Measurements from ENCODE around the gene NADSYN1.
A peak's percentile ranks its signal among the peaks of the same experiment; 100 is the strongest.

Gene NADSYN1

DNA sequence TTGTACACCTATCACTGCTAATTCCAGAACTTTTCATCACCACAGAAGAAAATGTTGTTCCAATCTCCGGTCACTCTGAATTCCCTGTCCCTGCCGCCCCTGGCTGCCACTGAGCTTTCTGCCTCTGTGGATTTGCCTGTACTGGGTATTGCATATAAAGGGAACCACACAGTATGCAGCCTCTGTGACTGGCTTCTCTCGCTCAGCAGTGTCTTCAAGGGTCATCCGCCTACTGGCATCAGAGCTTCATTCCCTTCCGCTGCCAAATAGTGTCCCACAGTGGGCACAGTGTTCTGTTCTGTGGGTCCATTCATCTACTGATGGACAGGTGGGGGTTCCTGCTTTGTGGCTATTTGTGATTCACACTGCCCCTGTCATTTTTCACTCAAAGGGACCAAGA is 10.1 kb upstream of the NADSYN1 start:
- Histone ChIP-seq H3K4me3 (ENCODE audit: extremely low read depth, insufficient read depth, low read length, poor library complexity, severe bottlenecking) (no peak overlapping the region), H3K36me3 (ENCODE audit: control insufficient read depth, insufficient read depth, low read length) (peaks cover 98% of the 10 kb centered on the region), H3K9me3 (ENCODE audit: control insufficient read depth, low read length) (peaks cover 7% of the 10 kb centered on the region), H3K4me1 (ENCODE audit: control insufficient read depth, insufficient read depth, low read length, poor library complexity, severe bottlenecking) (no peaks in the 10 kb centered on the region), H3K27ac (ENCODE audit: low read depth, low read length, severe bottlenecking) (no peak overlapping the region)
- 97 to 100% methylated on average over 3 to 5 of the region's 5 CpGs for WGBS, 2 experiments (ENCODE audit: insufficient coverage in 2 of 2)

DNA sequence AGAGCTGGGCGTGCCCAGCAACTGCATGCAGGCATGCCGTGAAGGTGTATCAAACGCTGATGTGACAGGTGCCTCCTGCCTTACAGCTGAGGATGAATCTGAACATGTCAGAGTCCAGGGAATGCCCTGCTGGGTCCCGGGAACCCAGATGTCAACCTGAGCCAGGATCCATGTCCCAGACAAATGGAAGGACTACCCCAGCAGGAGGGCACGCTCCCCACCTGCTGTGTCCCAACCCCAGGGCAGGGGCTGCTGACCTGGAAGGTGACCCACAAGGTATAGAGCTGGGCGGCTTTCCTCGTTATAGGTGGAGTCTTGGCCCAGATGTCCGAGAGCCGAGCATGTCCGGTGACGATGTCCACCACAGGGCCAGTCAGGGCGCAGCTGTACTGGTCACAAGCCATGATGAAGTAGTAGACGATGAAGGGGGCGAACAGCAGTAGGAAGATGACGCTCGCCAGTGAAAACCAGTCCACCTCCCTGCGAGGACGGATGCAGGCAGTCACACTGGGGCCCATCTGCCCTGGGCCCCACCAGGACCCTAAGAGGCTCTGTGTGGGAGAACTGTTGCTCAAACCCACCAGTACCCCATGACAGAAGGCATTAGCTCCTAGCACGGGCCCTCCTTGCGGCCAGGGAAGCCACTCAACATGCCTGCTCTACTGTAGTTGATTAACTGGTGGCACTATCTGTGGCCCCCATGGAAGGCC is 9.1 kb upstream of the NADSYN1 start:
- WGBS, 2 experiments (ENCODE audit: insufficient coverage in 2 of 2): 88 to 93% methylated on average over 18 to 19 of the region's 20 CpGs
- no peaks in the 10 kb centered on the region for H3K4me1 ChIP-seq (ENCODE audit: control insufficient read depth, insufficient read depth, low read length, poor library complexity, severe bottlenecking)
- peaks cover 87% of the 10 kb centered on the region for H3K36me3 ChIP-seq (ENCODE audit: control insufficient read depth, insufficient read depth, low read length)

DNA sequence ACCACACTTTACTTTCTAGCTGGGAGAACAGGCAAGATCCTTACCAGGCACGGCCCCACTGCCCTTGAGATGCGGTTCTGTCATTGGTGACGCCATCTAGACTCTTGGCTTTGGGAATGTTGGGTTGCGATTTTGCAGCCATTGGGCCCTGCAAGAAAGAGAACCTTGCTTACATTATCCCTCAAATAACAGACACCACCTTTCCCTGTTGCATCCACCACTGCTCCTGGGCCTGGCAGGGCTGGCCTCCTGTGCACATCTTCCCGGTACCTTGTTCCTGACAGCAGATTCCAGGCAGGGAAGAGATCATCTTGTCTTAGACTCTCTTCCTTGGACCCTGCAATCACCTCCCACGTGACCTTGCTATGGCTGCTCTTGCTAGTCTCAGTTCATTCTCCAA is 8.2 kb upstream of the NADSYN1 start:
- peaks cover 78% of the 10 kb centered on the region for H3K36me3 ChIP-seq (ENCODE audit: control insufficient read depth, insufficient read depth, low read length)

More for the DNA sequence above, 9.1 kb upstream of the NADSYN1 start:
- no peak overlapping the region for H3K4me3 ChIP-seq (ENCODE audit: extremely low read depth, insufficient read depth, low read length, poor library complexity, severe bottlenecking)
- H3K27ac ChIP-seq (ENCODE audit: low read depth, low read length, severe bottlenecking): no peak overlapping the region
- H3K9me3 ChIP-seq (ENCODE audit: control insufficient read depth, low read length): peaks cover 7% of the 10 kb centered on the region

DNA sequence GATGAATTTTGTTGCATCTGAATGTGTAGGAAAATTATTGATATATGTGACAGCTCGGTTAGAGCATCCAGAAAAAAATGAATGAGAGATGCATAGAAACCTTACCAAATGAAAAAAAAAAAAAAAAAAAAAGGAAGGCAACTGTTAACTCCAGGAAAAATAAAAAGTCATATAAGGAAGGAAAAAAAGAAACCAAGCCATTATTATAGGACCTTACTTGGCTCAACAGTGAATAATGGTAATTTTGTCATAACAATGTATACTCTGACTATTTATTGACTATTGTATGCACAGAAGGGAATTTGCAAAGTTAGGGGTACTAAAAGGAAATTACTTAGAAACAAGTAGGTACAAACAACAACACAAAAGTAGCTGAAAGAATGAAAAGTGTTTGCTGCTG is 6.9 kb upstream of the NADSYN1 start:
- H3K4me3 ChIP-seq (ENCODE audit: extremely low read depth, insufficient read depth, low read length, poor library complexity, severe bottlenecking): no peak overlapping the region
- H3K4me1 ChIP-seq (ENCODE audit: control insufficient read depth, insufficient read depth, low read length, poor library complexity, severe bottlenecking): no peaks in the 10 kb centered on the region
- H3K36me3 ChIP-seq (ENCODE audit: control insufficient read depth, insufficient read depth, low read length): peaks cover 65% of the 10 kb centered on the region
- H3K27ac ChIP-seq (ENCODE audit: low read depth, low read length, severe bottlenecking): no peak overlapping the region
- H3K9me3 ChIP-seq (ENCODE audit: control insufficient read depth, low read length): peaks cover 7% of the 10 kb centered on the region
- no CpG with 5 or more reads among the region's 1 CpG for WGBS, 2 experiments (ENCODE audit: insufficient coverage in 2 of 2)

More for the DNA sequence above, 8.2 kb upstream of the NADSYN1 start:
- Histone ChIP-seq H3K27ac (ENCODE audit: low read depth, low read length, severe bottlenecking) (no peak overlapping the region), H3K4me3 (ENCODE audit: extremely low read depth, insufficient read depth, low read length, poor library complexity, severe bottlenecking) (no peak overlapping the region), H3K9me3 (ENCODE audit: control insufficient read depth, low read length) (peaks cover 7% of the 10 kb centered on the region), H3K4me1 (ENCODE audit: control insufficient read depth, insufficient read depth, low read length, poor library complexity, severe bottlenecking) (no peaks in the 10 kb centered on the region)
- WGBS, 2 experiments (ENCODE audit: insufficient coverage in 2 of 2): 99 to 100% methylated on average over 4 to 5 of the region's 6 CpGs

GRCh38 chr11:71446942-71447688 is 5.9 kb upstream of the NADSYN1 start:
- H3K27ac ChIP-seq (ENCODE audit: low read depth, low read length, severe bottlenecking): no peak overlapping the region
- 31 to 43% methylated on average over 7 to 9 of the region's 9 CpGs for WGBS, 2 experiments (ENCODE audit: insufficient coverage in 2 of 2)
- peak overlapping the region; percentile 76 for H3K4me3 ChIP-seq (ENCODE audit: extremely low read depth, insufficient read depth, low read length, poor library complexity, severe bottlenecking)
- peaks cover 1% of the 10 kb centered on the region for H3K4me1 ChIP-seq (ENCODE audit: control insufficient read depth, insufficient read depth, low read length, poor library complexity, severe bottlenecking)
- peaks cover 7% of the 10 kb centered on the region for H3K9me3 ChIP-seq (ENCODE audit: control insufficient read depth, low read length)
- H3K36me3 ChIP-seq (ENCODE audit: control insufficient read depth, insufficient read depth, low read length): peaks cover 55% of the 10 kb centered on the region

GRCh38 chr11:71447791-71448256 is 5.2 kb upstream of the NADSYN1 start:
- H3K9me3 ChIP-seq (ENCODE audit: control insufficient read depth, low read length): peaks cover 7% of the 10 kb centered on the region
- peaks cover 6% of the 10 kb centered on the region for H3K4me1 ChIP-seq (ENCODE audit: control insufficient read depth, insufficient read depth, low read length, poor library complexity, severe bottlenecking)
- peak overlapping the region; percentile 77 for H3K27ac ChIP-seq (ENCODE audit: low read depth, low read length, severe bottlenecking)
- peak overlapping the region; percentile 76 for H3K4me3 ChIP-seq (ENCODE audit: extremely low read depth, insufficient read depth, low read length, poor library complexity, severe bottlenecking)
- H3K36me3 ChIP-seq (ENCODE audit: control insufficient read depth, insufficient read depth, low read length): peaks cover 48% of the 10 kb centered on the region
- 0 to 1% methylated on average over 16 to 20 of the region's 31 CpGs for WGBS, 2 experiments (ENCODE audit: insufficient coverage in 2 of 2)

DNA sequence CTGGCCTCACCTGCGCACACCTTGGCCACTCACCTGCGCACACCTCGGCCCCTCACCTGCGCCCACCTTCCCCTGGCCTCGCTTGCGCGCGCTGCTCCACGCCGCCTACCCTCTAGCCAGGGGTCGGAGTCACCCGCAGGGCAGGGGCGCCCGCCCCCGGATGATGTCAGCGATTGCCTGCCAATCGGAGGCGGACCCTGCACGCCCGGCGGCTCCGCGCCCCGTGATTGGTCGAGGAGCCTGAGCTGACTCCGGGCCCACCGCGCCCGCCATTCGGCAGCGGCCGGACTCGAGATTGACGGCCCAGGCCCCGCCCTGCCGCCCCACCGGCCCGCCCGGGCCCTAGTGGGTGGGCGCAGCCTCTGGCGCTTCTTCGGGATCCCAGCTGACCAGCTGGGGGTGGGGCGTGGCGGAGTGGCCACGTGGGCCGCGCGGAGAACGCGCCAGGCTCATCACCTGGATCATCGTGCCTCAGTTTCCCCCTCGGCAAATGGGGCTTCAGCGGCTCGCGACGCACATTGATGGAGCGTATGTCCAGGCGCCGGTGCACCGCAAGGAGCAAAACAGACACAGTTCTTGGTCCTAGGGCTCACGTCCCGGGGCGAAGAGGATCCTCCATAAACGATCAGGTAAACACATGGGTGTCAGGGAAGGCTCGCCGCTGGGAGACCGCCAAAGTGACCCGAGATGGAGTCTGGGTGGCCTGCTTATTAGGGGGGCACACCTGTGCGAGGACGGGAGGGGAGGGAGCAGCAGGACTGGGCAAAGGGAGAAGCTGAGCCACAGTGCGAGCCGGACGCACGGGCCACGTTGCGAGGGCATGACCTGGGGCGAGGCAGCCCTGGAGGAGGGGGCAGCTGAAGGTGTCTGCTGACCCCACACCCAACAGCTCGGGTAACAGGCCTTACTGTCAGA is 4.5 kb upstream of the NADSYN1 start, which contains the start of gene DHCR7:
TSS of gene DHCR7 (minus strand) at position 137 of the 915 bp plus-strand sequence. CDS start 3,441 bp downstream, outside the sequence.
- peak within 1 kb of the TSS; percentile 76 for H3K4me3 ChIP-seq (ENCODE audit: extremely low read depth, insufficient read depth, low read length, poor library complexity, severe bottlenecking)
- H3K4me1 ChIP-seq (ENCODE audit: control insufficient read depth, insufficient read depth, low read length, poor library complexity, severe bottlenecking): peaks cover 6% of the 10 kb centered on the region
- peaks cover 41% of the 10 kb centered on the region for H3K36me3 ChIP-seq (ENCODE audit: control insufficient read depth, insufficient read depth, low read length)
- H3K9me3 ChIP-seq (ENCODE audit: control insufficient read depth, low read length): peaks cover 7% of the 10 kb centered on the region
- 0% methylated on average over 69 to 77 of the region's 78 CpGs for WGBS, 2 experiments (ENCODE audit: insufficient coverage in 2 of 2)
- H3K27ac ChIP-seq (ENCODE audit: low read depth, low read length, severe bottlenecking): peak within 1 kb of the TSS; percentile 77

DNA sequence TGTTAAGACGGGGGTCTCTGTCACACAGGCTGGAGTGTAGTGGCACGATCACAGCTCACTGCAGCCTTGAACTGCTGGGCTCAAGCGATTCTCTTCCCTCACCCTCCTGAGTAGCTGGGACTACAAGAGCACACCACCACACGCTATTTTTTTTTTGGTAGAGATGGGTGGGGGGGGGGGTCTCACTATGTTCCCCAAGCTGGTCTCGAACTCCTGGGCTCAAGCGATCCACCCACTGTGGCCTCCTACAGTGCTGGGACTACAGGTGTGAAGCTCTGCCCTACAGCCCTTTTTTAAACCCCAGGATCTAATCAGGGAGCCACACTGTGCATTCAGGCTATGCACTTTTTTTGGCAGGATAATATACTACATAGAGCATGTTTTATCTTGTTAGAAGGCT is 3.4 kb upstream of the NADSYN1 start:
- Histone ChIP-seq H3K4me3 (ENCODE audit: extremely low read depth, insufficient read depth, low read length, poor library complexity, severe bottlenecking) (peak overlapping the region; percentile 76), H3K4me1 (ENCODE audit: control insufficient read depth, insufficient read depth, low read length, poor library complexity, severe bottlenecking) (peaks cover 6% of the 10 kb centered on the region), H3K27ac (ENCODE audit: low read depth, low read length, severe bottlenecking) (no peak overlapping the region), H3K9me3 (ENCODE audit: control insufficient read depth, low read length) (peaks cover 7% of the 10 kb centered on the region), H3K36me3 (ENCODE audit: control insufficient read depth, insufficient read depth, low read length) (peaks cover 31% of the 10 kb centered on the region)
- WGBS, 2 experiments (ENCODE audit: insufficient coverage in 2 of 2): 33% methylated on average over 1 of the region's 6 CpGs; no CpG with 5 or more reads in 1 of the 2 experiments

GRCh38 chr11:71450507-71450906 is 2.5 kb upstream of the NADSYN1 start:
- no peak overlapping the region for H3K4me3 ChIP-seq (ENCODE audit: extremely low read depth, insufficient read depth, low read length, poor library complexity, severe bottlenecking)
- H3K4me1 ChIP-seq (ENCODE audit: control insufficient read depth, insufficient read depth, low read length, poor library complexity, severe bottlenecking): peaks cover 6% of the 10 kb centered on the region
- H3K36me3 ChIP-seq (ENCODE audit: control insufficient read depth, insufficient read depth, low read length): peaks cover 27% of the 10 kb centered on the region
- H3K9me3 ChIP-seq (ENCODE audit: control insufficient read depth, low read length): peaks cover 7% of the 10 kb centered on the region
- WGBS, 2 experiments (ENCODE audit: insufficient coverage in 2 of 2): 100% methylated on average over 1 of the region's 2 CpGs
- no peak overlapping the region for H3K27ac ChIP-seq (ENCODE audit: low read depth, low read length, severe bottlenecking)

- Histone ChIP-seq H3K4me3 (ENCODE audit: extremely low read depth, insufficient read depth, low read length, poor library complexity, severe bottlenecking) (no peak overlapping the region), H3K27ac (ENCODE audit: low read depth, low read length, severe bottlenecking) (no peak overlapping the region), H3K36me3 (ENCODE audit: control insufficient read depth, insufficient read depth, low read length) (peaks cover 25% of the 10 kb centered on the region), H3K4me1 (ENCODE audit: control insufficient read depth, insufficient read depth, low read length, poor library complexity, severe bottlenecking) (peaks cover 6% of the 10 kb centered on the region), H3K9me3 (ENCODE audit: control insufficient read depth, low read length) (peaks cover 4% of the 10 kb centered on the region)
- WGBS, 2 experiments (ENCODE audit: insufficient coverage in 2 of 2): 100% methylated on average over 1 of the region's 3 CpGs; no CpG with 5 or more reads in 1 of the 2 experiments
Observed at GRCh38 chr11:71450939-71451338, 2.1 kb upstream of the NADSYN1 start.

Data from mesodermal cell (in vitro differentiated cells).